GM18520 (cell line): ENCODE data around the gene C1QTNF6.
"Not testable (repeated sequence)": the region's sequence is repeated elsewhere in the genome, so short reads cannot be mapped to it uniquely, and the experiment has no call there.

ENCODE experiments used
- ATAC-seq: cut with Tn5 transposase; IDR thresholded peaks from one replicate; pipeline ENCODE4 v1.9.1; 2021; ENCODE audit not compliant: unreplicated experiment

Gene C1QTNF6

GRCh38 chr22:37207981-37208380 lies 19.9 kb upstream of the C1QTNF6 start:
- no peak for ATAC-seq

GRCh38 chr22:37206841-37207821 lies 19.1 kb upstream of the C1QTNF6 start:
- no peak for ATAC-seq

GRCh38 chr22:37206118-37206840 lies 18.2 kb upstream of the C1QTNF6 start:
- ATAC-seq: no peak

GRCh38 chr22:37205046-37205445 lies 17.0 kb upstream of the C1QTNF6 start:
- no peak for ATAC-seq

GRCh38 chr22:37204045-37204655 lies 16.1 kb upstream of the C1QTNF6 start:
- no peak for ATAC-seq

- ATAC-seq: no peak
Measured at GRCh38 chr22:37203354-37204044, 15.5 kb upstream of the C1QTNF6 start.

GRCh38 chr22:37202716-37203115 lies 14.7 kb upstream of the C1QTNF6 start:
- ATAC-seq: no peak

GRCh38 chr22:37202001-37202555 lies 14.0 kb upstream of the C1QTNF6 start:
- no peak for ATAC-seq

GRCh38 chr22:37201443-37201820 lies 13.4 kb upstream of the C1QTNF6 start:
- ATAC-seq: not testable (repeated sequence)

GRCh38 chr22:37199760-37200108 lies 11.7 kb upstream of the C1QTNF6 start:
- no peak for ATAC-seq

- ATAC-seq: peak; percentile 89
Measured at GRCh38 chr22:37199103-37199759, 11.2 kb upstream of the C1QTNF6 start.

- ATAC-seq: peak; percentile 30
Measured at GRCh38 chr22:37198258-37199102, 10.4 kb upstream of the C1QTNF6 start.

- no peak for ATAC-seq
Measured at GRCh38 chr22:37197451-37198257, 9.6 kb upstream of the C1QTNF6 start.

- ATAC-seq: no peak
Measured at GRCh38 chr22:37196539-37197450, 8.7 kb upstream of the C1QTNF6 start.

GRCh38 chr22:37195921-37196320 lies 7.9 kb upstream of the C1QTNF6 start:
- ATAC-seq: no peak

- no peak for ATAC-seq
Measured at GRCh38 chr22:37194750-37195149, 6.7 kb upstream of the C1QTNF6 start.

- no peak for ATAC-seq
Measured at GRCh38 chr22:37193629-37194191, 5.7 kb upstream of the C1QTNF6 start.
